Cerebellar nuclear complex (tissue), 1 donor: ENCODE measurements around the gene ITLN2.
"Not testable (repeated sequence)": the region's sequence is repeated elsewhere in the genome, so short reads cannot be mapped to it uniquely, and the experiment has no call there.

Experiments
- DNase-seq, 2 experiments: peaks; one replicate each; lab custom pipeline; 2025; lab: John Stamatoyannopoulos, UW

The ITLN2 gene

DNA sequence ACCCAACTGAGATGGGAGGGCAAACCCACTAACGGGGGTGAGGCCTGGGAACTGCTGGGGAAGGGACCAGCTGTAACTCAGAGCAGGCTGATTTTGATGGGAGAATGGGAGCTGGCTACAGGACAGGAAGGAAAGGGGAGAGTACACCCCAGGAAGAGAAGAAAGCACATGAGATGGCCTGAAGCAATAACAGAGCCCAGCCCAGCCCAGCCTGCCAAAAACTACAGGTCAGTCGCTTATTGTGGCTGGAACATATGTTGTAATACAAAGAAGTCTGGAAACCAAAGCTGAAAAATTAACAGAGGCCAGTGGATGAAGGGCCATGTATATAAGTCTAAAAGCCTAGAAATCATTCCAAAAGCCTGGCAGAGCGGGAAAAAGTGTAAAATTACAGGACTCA, 1.6 kb downstream of the ITLN2 start:
- DNase-seq = no peak

DNA sequence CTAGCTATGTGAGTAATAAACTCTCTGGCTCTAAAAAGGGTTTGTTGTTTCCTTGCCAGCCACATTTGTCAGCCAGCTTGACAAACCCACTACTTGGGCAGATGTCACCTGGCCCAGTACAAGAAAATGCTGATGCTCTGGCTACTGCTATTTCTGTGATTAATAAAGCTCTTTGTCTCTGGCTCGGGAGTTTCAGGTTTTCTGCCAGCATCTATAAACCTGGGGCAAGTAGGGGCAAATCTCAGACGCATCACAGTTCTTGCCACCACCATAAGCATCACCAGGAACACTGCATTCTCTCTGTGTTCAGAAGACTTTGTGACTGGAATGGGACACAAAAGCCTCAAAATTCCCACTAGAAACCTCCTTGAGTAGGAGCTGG, 2.5 kb downstream of the ITLN2 start:
- no peak for DNase-seq

DNA sequence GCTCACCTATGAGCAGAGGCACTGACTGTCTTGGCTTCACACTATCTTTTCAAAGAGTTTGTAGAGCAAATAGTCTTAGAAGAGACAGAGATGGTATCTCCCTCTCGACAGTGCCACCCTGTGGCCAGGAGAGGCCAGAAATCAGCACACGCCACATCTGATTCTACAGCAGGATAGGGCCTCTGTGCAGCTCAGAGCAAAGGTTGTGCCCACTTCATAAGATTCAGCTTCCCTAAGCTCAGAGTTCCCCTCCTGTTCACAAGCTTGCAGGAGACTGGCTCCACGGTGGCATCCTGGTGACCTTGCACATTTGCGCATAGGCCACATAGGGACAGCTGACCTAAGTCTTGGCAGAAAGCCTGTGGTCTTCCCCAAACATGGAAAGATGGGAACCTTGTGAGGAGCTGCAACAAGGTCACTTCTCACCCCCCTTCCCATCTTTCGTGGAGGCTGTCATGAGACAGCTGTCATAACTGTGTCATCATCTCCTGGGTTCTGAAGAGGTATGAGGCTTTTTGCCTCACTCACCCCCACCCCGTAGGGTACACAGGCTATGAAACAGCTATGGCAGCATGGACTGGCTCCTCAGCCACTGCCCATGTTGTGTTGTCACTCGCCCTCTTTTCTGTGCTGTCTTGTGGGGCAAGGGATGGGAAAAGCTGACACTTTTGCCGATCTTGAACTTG, 3.0 kb downstream of the ITLN2 start:
- no peak for DNase-seq

DNA sequence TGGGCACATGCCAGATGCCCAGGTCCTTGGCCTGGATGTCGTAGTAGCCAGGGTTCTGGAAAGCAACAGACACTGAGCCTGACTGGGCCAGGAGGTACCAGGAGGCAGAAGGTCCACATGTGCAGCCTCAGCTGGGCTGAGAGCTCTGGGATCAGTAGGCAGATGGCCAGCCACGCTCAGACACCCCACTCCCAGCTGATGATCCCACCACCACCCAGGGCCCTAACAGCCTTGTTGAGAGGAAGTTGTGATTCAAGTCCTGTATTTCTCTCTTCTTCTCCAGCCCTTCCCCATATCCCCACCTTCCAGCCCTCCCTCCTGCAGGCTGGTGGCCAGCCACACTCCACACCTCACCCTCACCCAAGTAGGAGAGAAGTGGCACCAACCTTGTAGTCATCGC, 4.0 kb downstream of the ITLN2 start:
- no peak for DNase-seq

DNA sequence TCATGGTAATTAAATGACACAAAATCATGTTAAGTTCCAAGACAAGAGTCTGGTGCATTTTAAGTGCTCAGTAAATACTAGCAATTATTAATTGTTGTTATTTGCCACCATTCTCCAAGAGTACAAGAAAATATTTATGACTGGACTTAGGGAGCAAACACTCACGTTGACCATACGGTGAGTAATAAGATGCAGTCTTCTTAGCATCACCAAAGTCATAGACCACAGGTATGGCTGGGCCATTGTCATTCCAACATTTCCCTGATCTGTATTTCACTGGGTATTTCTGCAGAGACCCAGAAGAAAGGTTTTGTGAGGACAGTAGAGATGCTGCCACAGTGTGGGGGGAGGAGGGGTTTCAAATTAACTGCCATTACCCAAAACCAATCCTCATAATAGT, 4.7 kb downstream of the ITLN2 start:
- DNase-seq = no peak

DNA sequence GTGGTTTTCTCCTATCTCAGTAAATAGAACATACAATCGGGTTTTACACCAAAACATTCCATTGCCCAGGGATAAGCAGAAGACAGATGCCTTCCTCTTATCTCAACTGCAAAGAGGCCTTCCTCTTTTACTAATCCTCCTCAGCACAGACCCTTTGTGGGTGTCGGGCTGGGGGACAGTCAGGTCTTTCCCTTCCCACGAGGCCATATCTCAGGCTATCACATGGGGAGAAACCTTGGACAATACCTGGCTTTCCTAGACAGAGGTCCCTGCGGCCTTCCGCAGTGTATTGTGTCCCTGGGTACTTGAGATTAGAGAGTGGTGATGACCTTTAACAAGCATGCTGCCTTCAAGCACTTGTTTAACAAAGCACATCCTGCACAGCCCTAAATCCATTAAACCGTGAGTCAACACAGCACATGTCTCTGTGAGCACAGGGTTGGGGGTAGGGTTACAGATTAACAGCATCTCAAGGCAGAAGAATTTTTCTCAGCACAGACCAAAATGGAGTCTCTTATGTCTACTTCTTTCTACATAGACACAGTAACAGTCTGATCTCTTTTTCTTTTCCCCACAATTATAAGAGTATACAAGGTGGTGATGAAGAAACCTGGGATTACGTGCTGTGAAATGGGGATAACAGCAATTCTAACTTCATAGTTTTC, 5.3 kb downstream of the ITLN2 start:
- not testable (repeated sequence) for DNase-seq

DNA sequence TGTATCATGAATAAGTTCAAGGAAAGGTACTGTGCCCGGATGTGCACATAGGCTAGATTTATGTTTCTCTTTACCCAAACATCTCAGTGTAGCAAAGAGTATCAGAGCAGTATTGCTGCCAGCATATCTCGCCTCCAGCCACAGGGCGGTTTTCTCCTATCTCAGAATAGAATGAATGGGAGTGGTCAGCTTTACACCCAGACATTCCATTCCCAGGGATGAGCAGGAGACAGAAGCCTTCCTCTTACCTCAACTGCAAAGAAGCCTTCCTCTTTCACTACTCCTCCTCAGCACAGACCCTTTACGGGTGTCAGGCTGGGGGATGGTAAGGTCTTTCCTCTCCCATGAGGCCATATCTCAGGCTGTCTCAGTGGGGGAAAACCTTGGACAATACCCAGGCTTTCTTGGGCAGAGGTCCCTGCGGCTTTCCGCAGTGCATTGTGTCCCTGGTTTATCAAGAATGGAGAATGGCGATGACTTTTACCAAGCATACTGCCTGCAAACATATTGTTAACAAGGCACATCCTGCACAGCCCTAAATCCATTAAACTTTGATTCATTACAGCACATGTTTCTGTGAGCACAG, 7.3 kb downstream of the ITLN2 start:
- DNase-seq = not testable (repeated sequence)

DNA sequence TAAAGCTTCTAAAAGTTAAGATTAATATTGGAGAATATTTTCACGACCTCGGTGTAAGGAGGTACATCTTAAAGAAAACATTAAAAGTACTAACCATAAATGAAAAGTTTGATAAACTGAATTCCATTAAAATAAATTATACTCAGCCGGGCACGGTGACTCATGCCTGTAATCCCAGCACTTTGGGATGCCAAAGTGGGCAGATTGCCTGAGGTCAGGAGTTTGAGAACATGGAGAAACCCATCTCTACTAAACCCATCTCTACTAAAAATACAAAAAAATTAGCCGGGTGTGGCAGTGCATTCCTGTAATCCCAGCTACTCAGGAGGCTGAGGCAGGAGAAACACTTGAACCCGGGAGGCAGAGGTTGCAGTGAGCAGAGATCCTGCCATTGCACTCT, 8.7 kb downstream of the ITLN2 start:
- DNase-seq = not testable (repeated sequence)

DNA sequence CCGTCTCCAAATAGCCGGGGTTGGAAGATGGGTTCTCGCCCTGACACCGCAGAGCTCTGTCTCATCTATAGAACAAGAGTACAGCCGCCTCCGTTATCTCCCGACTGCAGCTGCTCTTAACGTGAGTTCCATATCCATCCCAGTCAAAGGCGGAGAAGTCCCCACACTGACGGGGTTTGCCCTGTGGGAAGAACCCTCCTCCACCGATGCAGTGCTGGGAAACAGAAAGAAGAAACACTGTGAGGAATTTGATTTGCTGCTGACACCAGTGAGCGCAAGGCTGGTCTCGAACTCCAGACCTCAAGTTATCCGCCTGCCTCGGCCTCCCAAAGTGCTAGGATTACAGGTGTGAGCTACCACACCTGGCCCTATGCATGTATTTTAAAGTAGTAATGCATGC, 9.5 kb downstream of the ITLN2 start:
- DNase-seq = no peak

DNA sequence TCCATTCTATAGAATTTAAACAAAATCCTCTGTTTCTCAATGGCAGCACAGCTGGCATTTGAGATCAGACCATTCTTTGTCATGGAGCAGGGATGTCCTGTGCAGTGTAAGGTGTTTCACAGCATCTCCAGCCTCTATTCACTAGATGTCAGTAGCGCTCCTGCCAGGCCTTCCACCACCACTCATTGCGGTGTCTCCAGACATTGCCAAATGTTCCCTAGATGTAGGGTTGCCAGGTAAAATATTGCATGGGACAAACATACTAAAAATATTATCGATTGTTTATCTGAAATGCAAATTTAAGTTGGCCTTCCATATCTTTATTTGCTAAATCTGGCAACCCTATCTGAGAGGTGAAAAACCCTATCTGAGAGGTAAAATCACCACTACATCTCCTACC, 11.7 kb downstream of the ITLN2 start:
- DNase-seq = no peak

DNA sequence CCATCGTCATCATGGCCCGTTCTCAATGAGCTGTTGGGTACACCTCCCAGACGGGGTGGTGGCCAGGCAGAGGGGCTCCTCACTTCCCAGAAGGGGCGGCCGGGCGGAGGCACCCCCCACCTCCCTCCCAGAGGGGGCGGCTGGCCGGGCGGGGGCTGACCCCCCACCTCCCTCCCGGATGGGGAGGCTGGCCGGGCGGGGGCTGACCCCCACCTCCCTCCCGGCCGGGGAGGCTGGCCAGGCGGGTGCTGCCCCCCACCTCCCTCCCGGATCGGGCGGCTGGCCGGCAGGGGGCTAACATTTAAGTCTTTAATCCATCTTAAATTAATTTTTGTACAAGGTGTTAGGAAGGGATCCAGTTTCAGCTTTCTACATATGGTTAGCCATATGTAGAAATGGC, 17.9 kb downstream of the ITLN2 start:
- DNase-seq = not testable (repeated sequence)

DNA sequence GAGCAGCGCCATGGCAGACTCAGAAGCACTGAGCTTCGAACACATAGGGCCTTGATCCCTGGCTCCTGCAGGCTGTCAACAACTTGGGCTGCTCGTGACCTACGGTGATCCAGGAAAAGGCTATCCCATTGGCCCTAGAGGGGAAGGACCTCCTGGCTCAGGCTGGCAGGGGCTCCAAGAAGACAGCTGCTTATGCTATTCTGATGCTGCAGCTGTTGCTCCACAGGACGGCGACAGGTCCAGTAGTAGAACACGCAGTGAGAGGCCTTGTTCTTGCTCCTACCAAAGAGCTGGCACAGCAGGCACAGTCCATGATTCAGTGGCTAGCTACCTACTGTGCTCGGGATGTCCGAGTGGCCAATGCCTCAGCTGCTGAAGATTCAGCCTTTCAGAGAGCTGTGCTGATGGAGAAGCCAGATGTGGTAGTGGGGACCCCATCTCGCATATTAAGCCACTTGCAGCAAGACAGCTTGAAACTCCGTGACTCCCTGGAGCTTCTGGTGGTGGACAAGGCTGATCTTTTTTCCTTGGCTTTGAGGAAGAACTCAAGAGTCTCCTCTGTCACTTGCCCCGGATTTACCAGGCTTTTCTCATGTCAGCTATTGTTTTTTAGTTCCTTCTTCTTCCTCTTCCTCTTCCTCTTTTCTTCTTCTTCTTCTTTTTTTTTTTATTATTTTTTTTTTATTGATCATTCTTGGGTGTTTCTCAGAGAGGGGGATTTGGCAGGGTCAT, 18.9 kb downstream of the ITLN2 start:
- DNase-seq = no peak

DNA sequence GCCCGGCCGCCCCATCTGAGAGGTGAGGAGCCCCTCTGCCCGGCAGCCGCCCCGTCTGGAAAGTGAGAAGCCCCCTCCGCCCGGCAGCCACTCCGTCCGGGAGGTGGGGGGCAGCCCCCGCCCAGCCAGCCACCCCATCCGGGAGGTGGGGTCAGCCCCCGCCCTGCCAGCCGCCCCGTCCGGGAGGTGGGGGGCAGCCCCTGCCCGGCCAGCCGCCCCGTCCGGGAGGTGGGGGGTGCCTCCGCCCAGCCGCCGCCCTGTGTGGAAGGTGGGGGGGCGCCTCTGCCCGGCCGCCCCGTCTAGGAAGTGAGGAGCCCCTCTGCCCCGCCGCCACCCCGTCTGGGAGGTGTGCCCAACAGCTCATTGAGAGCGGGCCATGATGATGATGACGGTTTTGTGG, 21.3 kb downstream of the ITLN2 start:
- DNase-seq = not testable (repeated sequence)

DNA sequence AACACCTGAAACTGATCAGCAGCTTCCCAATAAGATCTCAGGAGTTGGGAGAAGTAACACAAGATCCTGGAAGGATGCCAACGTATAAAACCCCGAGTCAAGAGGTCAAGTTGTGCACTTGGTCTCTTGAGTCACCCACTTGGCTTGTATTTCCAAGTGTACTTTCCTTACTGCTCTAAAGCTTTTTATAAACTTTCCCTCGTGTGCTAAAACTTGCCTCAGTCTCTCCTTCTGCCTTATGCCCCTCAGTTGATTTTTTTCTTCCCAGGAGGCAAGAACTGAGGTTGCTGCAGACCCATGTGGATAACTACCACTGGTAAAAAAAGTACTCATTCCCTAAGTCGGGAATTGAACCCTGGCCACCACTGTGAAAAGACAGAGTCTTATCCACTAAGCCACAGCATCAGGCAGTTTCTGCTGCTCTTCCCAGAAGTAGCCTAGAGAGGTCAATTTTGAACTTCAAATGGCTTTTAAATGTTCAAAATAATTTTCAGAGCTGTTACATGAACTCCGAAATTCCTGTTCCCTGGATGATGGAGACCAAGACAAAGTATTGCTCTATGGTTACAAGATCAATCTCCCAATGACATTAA, 28.9 kb downstream of the ITLN2 start:
- no peak for DNase-seq

DNA sequence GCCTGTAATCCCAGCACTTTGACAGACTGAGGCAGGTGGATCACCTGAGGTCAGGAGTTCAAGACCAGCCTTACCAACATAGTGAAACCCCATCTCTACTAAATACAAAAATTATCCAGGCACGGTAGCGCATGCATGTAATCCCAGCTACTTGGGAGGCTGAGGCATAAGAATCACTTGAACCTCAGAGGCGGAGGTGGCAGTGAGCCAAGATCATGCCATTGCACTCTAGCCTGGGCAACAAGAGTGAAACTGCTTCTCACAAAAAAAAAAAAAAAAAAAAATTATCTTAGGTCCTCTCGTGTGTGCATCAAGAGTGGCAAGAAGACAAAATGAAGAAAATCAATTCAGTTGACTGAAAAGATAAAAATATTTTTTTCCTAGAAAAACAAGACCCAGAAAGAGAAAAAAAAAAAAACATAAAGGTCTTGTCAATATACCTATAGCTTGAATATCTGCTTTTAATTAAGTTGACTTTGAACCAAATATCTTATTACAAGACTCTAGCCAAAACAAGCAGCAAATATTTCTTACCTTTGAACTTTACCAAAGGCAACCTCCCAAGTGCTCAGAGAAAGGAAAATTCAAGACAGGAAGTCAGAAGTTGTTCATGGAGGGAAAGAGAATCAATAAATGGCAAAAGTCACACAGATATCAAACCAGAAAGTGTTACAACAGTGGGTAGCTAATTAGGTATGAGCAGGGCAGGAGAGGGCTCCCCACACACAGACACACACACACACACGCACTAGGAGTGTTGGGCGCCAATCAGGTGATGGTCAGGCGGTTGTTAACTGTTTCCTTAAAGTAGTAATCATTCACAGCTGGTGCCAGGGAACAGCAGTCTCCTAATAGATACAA, 29.6 kb downstream of the ITLN2 start:
- no peak for DNase-seq

DNA sequence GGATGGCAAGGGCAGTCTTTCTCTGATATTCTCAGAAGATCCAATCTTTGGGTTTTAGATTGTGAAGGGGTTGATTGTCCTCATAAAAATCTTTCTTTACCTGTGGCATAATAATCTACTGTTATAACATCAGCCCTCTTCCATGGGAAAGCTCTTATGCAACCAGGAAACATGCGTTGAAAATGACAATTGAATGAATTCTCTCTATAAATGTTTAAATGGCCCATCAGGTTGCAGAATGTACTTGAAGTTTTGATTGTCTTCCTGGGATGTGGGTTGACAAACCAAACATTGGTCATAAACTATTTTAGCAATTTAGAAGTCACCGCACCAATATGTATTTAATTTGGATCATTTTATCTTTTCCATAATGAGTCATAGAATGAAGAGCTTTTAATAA, 37.9 kb downstream of the ITLN2 start:
- DNase-seq = no peak

DNA sequence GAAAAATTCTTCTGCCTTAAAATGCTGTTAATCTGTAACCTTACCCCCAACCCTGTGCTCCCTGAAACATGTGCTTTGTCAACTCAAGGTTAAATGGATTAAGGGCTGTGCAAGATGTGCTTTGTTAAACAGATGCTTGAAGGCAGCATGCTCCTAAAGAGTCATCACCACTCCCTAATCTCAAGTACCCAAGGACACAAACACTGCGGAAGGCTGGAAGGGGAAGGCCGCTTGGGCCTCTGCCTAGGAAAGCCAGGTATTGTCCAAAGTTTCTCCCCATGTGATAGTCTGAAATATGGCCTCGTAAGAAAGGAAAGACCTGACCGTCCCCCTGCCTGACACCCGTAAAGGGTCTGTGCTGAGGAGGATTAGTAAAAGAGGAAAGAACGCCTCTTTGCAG, 41.4 kb downstream of the ITLN2 start:
- DNase-seq = not testable (repeated sequence)

DNA sequence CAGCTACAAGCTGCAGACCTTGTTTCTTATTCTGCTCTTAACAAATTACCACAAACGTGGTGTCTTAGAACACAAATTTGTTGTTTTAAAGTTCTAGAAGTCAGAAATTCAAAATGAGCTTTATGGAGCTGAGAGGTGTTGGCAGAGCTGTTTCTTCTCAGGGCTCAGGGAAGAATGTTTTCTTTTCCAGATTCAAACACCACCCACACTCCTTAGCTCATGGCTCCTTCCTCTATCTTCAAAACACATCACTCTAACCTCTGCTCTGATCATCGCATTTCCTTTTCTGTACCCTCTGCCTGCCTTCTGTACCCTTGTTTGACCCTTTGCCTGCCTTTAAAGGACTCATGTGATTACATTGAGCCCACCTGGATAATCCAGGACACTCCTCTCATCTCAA, 42.7 kb downstream of the ITLN2 start:
- DNase-seq = no peak

DNA sequence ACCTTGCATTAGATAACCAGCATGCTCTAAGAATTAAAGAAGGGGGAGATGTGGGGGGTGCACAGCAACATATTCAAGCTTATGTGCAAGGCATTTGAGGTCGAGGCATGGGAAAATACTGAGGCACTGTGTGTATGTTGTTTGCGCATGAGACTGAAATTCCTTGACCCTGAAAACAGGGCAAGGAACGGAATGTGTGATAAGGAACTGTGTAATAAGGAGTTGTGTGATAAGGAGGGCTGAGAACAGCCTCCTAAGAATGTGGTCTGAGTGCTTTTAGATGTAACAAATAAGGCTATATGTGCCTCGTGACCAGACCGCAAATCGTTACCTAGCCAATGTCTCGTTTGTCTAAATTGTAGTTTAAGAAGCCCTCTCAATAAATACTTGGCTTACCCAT, 43.2 kb downstream of the ITLN2 start:
- DNase-seq = no peak

DNA sequence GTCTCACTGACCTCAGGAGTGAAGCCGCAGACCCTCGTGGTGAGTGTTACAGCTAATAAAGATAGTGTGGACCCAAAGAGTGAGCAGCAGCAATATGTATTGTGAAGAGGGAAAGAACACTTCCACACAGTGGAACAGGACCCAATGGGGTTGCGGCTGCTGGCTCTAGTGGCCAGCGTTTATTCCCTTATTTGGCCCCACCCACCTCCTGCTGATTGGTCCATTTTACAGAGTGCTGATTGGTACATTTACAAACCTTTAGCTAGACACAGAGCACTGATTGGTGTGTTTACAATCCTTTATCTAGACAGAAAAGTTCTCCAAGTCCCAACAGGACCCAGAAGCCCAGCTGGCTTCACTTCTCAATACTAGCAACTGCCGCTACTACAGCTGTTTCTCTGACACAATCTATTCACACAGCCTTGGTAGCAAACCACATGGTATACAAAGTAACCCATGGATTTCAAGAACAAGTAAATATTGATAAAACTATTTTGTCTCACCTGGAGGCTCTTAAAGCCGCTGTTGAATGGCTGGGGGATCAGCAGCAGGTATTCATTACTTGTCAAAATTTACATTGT, 44.3 kb downstream of the ITLN2 start:
- no peak for DNase-seq

DNA sequence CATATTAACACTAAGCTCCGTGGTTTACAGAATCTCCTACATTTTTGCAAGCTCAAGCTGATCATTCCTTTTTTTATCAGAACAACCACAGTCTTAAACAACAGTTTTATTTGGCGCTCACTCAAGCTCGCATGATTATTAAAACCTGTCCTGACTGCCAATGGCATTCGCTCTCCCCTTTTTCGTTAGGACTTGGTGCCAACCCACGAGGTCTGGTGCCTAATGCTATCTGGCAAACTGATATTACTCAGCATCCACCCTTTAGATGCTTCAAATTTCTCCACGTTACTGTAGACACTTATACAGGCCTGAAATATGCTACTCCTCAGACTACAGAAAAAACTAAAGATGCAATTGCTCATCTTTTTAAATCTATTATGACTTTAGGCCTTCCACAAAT, 46.6 kb downstream of the ITLN2 start:
- no peak for DNase-seq
